Panc1 (cell line): ENCODE results near the gene IFNL4. TPM values are rescaled to one million over a fixed set of nuclear protein-coding genes. Genes with fewer than 3 reads are reported as not detected.
"Not testable (repeated sequence)": the region's sequence is repeated elsewhere in the genome, so short reads cannot be mapped to it uniquely, and the experiment has no call there.

Source experiments
- ATAC-seq: fragments of 200-7000 bp; cut with Tn5 transposase; 2 replicates; pipeline ENCODE4 v1.9.1; 2020; ENCODE audit warnings: mild to moderate bottlenecking, moderate library complexity
- BruUV-seq: library from RNA; stranded (reverse); fragments of 400-500 nt; replicated peaks from 2 replicates; lab custom pipeline; 2021; lab: Mats Ljungman, UMichigan
- CTCF ChIA-PET: fragments of 300-600 bp; sonication (Branson Sonifier 250); formaldehyde crosslinking; loops from one replicate; lab custom pipeline; 2022; ENCODE audit warnings: antibody characterized with exemption; lab: Charles Lee
- POLR2A ChIA-PET: fragments of 300-600 bp; sonication (Branson Sonifier 250); formaldehyde crosslinking; loops from one replicate; lab custom pipeline; 2022; ENCODE audit warnings: antibody characterized with exemption; lab: Charles Lee
- DNase-seq: peaks from one replicate; pipeline ENCODE4 v3.0.0-alpha.2; 2010; ENCODE audit warnings: low read depth, low spot score
- H3K27ac ChIP-seq: 2 replicates; pipeline ENCODE4 v1.5.1; 2011; ENCODE audit warnings: mild to moderate bottlenecking, low read length, inconsistent platforms
- H3K27me3 ChIP-seq: fragments of 200-500 bp; sonication (Bioruptor generic); 2 replicates; pipeline ENCODE4 v1.6.0; 2014; ENCODE audit warnings: low read length, inconsistent platforms; ENCODE audit not compliant: control insufficient read depth, insufficient read depth
- H3K36me3 ChIP-seq: fragments of 200-500 bp; sonication (Bioruptor generic); 2 replicates; pipeline ENCODE4 v1.5.1; 2014; ENCODE audit warnings: inconsistent platforms, mild to moderate bottlenecking, low read length, moderate library complexity; ENCODE audit not compliant: control insufficient read depth, insufficient read depth
- H3K4me1 ChIP-seq: 2 replicates; pipeline ENCODE4 v1.5.1; 2011; ENCODE audit warnings: inconsistent platforms, mild to moderate bottlenecking, low read length, moderate library complexity; ENCODE audit not compliant: control insufficient read depth, insufficient read depth
- H3K4me3 ChIP-seq, 2 experiments: 2 replicates each; pipeline ENCODE4 v1.5.1; 2011 to 2012; ENCODE audit warnings: low read depth in 2 of 2, low read length in 2 of 2, mild to moderate bottlenecking in 2 of 2, inconsistent platforms in 1 of 2, moderate library complexity in 1 of 2
- H3K9me3 ChIP-seq: fragments of 200-500 bp; sonication (Bioruptor generic); 2 replicates; pipeline ENCODE4 v1.5.1; 2014; ENCODE audit warnings: low read depth, mild to moderate bottlenecking, inconsistent platforms, low read length, moderate library complexity; ENCODE audit not compliant: control insufficient read depth, insufficient read depth
- POLR2AphosphoS5 ChIP-seq: IDR thresholded peaks from 2 replicates; pipeline ENCODE4 v1.6.1; 2012; ENCODE audit warnings: mild to moderate bottlenecking, low read depth, low read length, moderate library complexity
- SIN3A ChIP-seq: IDR thresholded peaks from 2 replicates; pipeline ENCODE4 v1.6.1; 2012; ENCODE audit warnings: low read depth, mild to moderate bottlenecking, low read length, moderate library complexity, borderline replicate concordance; ENCODE audit not compliant: insufficient read depth
- TCF7L2 ChIP-seq: IDR thresholded peaks from 2 replicates; pipeline ENCODE4 v1.6.1; 2011; ENCODE audit warnings: mild to moderate bottlenecking, low read depth, low read length, inconsistent platforms
- in situ Hi-C: cut with HindIII; loops from 2 replicates; pipeline ENCODE4 v1.10.0; 2016; ENCODE audit warnings: low sequenced_read_pairs, low pct_unique_long_range_greater_than_20kb
- intact Hi-C: fragments of 100-400 bp; cut with micrococcal nuclease; formaldehyde crosslinking; loops from one replicate; pipeline ENCODE4 v1.10.0; 2022; ENCODE audit not compliant: unreplicated experiment
- total RNA-seq: library from RNA; stranded (reverse); gene quantifications from one replicate; pipeline ENCODE4 v1.2.1, GENCODE V29; 2021; ENCODE audit not compliant: unreplicated experiment
- TF ChIP-seq, protein P1 (sequence below), 2 experiments: IDR thresholded peaks; 2 replicates each; pipeline ENCODE4 v1.6.1; 2011 to 2012; ENCODE audit warnings: low read depth in 2 of 2, control low read depth in 1 of 2, low read length in 1 of 2, mild to moderate bottlenecking in 1 of 2, moderate library complexity in 1 of 2; ENCODE audit not compliant: insufficient read depth in 1 of 2
- TF ChIP-seq, protein P2 (sequence below): fragments of 450-650 bp; IDR thresholded peaks from 2 replicates; pipeline ENCODE4 v1.5.1; 2017; ENCODE audit warnings: mild to moderate bottlenecking

IFNL4 gene
- total RNA-seq, 1 experiment from 2014 or later, result not detected

DNA sequence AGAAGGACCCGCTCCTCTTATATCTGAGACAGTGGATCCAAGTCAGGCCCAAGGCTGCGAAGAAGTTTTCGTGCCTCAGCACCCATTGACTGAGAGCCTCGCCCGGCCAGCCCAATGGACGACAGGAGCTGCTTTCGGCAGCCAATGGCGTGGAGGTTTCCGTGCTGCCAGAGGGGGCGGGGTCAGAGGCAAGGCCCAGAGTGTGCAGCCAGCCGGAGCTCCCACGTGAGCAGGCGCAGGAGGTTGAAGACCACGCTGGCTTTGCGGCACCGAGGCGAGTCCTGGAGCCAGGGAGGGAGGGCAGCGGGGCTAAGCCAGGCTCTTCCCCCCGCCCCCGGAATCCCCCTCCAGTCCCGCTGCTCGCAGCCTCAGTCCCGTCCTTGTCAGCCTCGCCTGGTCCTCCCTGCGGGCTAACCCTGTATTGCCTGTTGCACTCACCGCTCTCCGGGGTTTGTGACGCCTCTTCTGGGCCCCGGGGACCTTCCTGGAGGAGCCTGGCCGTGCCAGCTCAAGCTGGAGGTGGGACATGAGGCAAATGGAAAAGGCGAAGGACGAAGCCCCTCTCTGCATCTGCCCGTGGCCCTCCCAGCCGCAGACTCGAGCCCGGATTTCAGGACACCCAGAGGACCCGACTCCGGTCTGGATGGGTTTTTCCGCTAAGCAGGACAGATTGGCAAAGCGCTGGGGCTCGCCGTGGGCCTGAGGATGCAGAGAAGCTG, 1.5 kb downstream of the IFNL4 start:
- H3K36me3 ChIP-seq, result no peaks in the 10 kb centered on the region
- no peak overlapping the region for H3K4me3 ChIP-seq
- BruUV-seq, result no TSS peak
- DNase-seq (no peak), ATAC-seq (peak; percentile 14; the same call in 1 of the 2 replicates)
- POLR2A ChIA-PET, result interaction anchor here (0.6 kb wide), 1 partner anchor 845 kb away, joined by 4 read pairs; no protein-coding TSS in a partner anchor
- no peak overlapping the region for H3K27ac ChIP-seq
- in situ Hi-C loops, result no loop called here
- intact Hi-C loops, result no loop called here
- peaks cover 3% of the 10 kb centered on the region; the same call in 1 of the 2 replicates for H3K27me3 ChIP-seq
- CTCF ChIA-PET, result interaction anchor here (0.6 kb wide), 1 partner anchor 339 kb away, joined by 3 read pairs; no protein-coding TSS in a partner anchor
- H3K4me1 ChIP-seq, result no peaks in the 10 kb centered on the region
- H3K9me3 ChIP-seq, result no peaks in the 10 kb centered on the region
- TF ChIP-seq POLR2AphosphoS5, result no peak
- no peak for TF ChIP-seq SIN3A
- TF ChIP-seq TCF7L2, result no peak
- TF ChIP-seq, protein P1, sequence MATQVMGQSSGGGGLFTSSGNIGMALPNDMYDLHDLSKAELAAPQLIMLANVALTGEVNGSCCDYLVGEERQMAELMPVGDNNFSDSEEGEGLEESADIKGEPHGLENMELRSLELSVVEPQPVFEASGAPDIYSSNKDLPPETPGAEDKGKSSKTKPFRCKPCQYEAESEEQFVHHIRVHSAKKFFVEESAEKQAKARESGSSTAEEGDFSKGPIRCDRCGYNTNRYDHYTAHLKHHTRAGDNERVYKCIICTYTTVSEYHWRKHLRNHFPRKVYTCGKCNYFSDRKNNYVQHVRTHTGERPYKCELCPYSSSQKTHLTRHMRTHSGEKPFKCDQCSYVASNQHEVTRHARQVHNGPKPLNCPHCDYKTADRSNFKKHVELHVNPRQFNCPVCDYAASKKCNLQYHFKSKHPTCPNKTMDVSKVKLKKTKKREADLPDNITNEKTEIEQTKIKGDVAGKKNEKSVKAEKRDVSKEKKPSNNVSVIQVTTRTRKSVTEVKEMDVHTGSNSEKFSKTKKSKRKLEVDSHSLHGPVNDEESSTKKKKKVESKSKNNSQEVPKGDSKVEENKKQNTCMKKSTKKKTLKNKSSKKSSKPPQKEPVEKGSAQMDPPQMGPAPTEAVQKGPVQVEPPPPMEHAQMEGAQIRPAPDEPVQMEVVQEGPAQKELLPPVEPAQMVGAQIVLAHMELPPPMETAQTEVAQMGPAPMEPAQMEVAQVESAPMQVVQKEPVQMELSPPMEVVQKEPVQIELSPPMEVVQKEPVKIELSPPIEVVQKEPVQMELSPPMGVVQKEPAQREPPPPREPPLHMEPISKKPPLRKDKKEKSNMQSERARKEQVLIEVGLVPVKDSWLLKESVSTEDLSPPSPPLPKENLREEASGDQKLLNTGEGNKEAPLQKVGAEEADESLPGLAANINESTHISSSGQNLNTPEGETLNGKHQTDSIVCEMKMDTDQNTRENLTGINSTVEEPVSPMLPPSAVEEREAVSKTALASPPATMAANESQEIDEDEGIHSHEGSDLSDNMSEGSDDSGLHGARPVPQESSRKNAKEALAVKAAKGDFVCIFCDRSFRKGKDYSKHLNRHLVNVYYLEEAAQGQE (IDR thresholded peaks at IDR 0.05; ENCODE audit: insufficient read depth in 1 of 2, low read depth in 2 of 2, low read length in 1 of 2), result no peak
- TF ChIP-seq, protein P2, sequence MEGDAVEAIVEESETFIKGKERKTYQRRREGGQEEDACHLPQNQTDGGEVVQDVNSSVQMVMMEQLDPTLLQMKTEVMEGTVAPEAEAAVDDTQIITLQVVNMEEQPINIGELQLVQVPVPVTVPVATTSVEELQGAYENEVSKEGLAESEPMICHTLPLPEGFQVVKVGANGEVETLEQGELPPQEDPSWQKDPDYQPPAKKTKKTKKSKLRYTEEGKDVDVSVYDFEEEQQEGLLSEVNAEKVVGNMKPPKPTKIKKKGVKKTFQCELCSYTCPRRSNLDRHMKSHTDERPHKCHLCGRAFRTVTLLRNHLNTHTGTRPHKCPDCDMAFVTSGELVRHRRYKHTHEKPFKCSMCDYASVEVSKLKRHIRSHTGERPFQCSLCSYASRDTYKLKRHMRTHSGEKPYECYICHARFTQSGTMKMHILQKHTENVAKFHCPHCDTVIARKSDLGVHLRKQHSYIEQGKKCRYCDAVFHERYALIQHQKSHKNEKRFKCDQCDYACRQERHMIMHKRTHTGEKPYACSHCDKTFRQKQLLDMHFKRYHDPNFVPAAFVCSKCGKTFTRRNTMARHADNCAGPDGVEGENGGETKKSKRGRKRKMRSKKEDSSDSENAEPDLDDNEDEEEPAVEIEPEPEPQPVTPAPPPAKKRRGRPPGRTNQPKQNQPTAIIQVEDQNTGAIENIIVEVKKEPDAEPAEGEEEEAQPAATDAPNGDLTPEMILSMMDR, result no peak

DNA sequence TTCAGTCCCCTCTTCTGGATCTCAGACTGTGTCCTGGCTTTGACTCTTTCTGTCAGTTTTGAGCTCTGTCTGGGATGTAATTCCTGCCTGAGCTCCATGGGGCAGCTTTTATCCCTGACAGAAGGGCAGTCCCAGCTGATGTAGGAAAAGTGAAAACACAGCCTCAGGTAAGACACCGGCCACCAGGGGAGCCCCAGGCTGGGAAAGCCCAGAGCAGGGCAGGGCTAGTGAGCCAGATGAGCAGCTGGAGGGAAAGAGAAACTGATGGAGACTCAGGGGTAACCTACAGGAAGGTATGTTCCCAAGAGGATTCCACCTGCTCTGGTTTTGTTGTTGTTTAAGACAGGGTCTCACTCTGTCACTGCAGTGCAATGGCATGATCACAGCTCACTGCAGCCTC, 3.5 kb downstream of the IFNL4 start:
- ATAC-seq, result peak; percentile 88
- H3K27ac ChIP-seq, H3K4me3 ChIP-seq, H3K36me3 ChIP-seq, H3K4me1 ChIP-seq, BruUV-seq, H3K9me3 ChIP-seq, in situ Hi-C loops, H3K27me3 ChIP-seq, intact Hi-C loops, DNase-seq: not testable (repeated sequence)
- POLR2A ChIA-PET, result interaction anchor here (0.6 kb wide), 1 partner anchor 53 kb away, joined by 3 read pairs; no protein-coding TSS in a partner anchor
- CTCF ChIA-PET, result interaction anchor here (0.6 to 0.7 kb wide), 7 partner anchors 14 to 525 kb away, joined by 3 to 6 read pairs (median 4); no protein-coding TSS in a partner anchor

DNA sequence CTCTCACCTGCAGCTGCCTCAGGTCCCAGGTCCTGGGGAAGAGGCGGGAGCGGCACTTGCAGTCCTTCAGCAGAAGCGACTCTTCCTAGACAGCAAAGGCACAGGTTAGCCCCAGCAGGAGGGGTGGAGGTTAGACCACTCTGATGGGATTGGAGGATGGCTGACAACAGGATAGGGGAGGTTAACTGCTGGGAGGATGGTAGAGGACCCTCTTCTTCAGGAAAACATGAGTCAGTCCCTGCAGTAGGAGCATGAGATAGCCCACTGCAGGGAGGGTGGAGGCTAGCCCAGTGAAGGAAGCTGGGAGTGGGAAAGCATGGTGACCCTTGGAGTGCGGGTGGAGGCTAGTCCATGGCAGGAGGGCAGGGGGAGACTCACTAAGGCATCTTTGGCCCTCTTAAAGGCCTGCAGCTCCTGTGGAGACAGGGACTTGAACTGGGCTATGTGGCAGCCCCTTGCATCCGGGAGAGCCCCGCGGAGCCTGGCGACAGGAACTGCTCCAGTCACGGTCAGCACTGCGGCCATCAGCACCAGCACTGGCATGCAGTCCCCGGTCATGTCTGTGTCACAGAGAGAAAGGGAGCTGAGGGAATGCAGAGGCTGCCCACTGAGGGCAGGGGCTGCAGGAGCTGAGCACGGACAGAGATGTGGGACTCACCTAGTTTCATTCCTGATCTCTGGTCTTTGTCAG, 4.1 kb downstream of the IFNL4 start, which contains the start of gene IFNL3:
TSS of gene IFNL3 (minus strand) at position 597 of the 691 bp plus-strand sequence. CDS start at position 558, 39 bp downstream.
- H3K4me1 ChIP-seq, H3K27me3 ChIP-seq, POLR2A ChIA-PET, intact Hi-C loops, H3K27ac ChIP-seq, H3K4me3 ChIP-seq, H3K36me3 ChIP-seq, H3K9me3 ChIP-seq, DNase-seq, in situ Hi-C loops, BruUV-seq: not testable (repeated sequence)
- CTCF ChIA-PET, result interaction anchor here (0.6 to 0.7 kb wide), 6 partner anchors 14 to 526 kb away, joined by 3 to 6 read pairs (median 4); no protein-coding TSS in a partner anchor
- peak; percentile 32 for ATAC-seq

DNA sequence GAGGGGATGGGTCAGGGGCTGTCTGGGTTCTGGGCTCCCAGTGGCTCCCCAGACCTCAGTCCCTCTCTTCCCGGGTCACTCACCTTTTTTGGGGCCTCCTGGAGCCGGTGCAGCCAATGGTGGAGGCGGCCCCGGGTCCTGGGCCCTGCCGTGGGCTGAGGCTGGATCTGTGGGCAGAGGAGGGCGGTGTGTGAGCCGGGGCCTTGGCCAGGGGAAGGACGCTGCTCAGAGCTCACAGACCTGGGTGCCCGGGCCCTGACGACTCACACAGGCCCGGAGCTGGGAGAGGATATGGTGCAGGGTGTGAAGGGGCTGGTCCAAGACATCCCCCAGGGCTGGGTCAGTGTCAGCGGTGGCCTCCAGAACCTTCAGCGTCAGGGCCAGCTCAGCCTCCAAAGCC, 4.9 kb downstream of the IFNL4 start:
- DNase-seq, CTCF ChIA-PET, POLR2A ChIA-PET, BruUV-seq, in situ Hi-C loops, H3K27me3 ChIP-seq, H3K27ac ChIP-seq, H3K4me3 ChIP-seq, H3K36me3 ChIP-seq, H3K4me1 ChIP-seq, intact Hi-C loops, H3K9me3 ChIP-seq: not testable (repeated sequence)
- ATAC-seq, result peak; percentile 19
